ENCODE measurements around the gene RAB11B. TPM values are rescaled to one million over a fixed set of nuclear protein-coding genes. Genes with fewer than 3 reads are reported as not detected.
A peak's percentile ranks its signal among the peaks of the same experiment; 100 is the strongest.

RAB11B gene
- total RNA-seq, 1 experiment from 2014 or later: 140 TPM

DNA sequence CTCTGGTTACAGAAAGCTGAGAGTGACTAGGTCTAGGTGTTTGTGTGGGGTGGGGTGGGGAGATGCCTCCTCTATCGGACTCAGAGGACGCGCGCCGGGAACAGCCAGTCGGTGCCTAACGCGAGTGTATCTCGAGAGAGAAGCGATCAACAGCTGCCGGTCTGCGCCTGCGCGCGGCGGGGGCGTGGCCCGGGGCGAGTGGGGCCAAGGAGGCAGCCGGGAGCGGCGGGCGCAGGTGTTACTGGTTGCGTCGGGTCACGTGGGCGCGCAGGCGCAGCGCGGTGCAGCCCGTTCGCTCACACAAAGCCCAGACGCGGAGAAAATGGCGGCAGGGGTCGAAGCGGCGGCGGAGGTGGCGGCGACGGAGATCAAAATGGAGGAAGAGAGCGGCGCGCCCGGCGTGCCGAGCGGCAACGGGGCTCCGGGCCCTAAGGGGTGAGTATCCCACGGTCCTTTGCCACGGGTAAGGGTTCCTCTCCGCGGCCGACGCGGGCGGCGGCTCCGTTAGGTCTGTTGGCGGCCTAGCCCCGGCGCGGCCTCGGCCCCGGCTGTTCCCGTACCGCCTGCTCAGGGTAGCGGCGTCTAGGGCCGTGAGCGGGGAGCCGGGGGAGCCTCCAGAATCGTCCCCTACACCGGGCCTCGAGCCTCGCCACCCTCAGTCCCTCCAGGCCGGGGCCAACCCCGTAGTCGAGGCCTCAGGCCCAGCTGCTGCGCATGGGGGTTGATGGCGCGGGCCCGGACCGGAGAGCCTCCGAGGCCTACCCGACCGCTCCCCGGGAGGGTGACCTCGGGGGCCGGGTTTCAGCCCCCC lies 54.7 kb downstream of the RAB11B start, which contains the start of gene HNRNPM:
TSS of gene HNRNPM (plus strand) at position 299 of the 811 bp plus-strand sequence. CDS start at position 323, 24 bp downstream.
- intact Hi-C loops (cut with micrococcal nuclease): loop anchor here (10.0 kb wide), 1 partner anchor 90 kb away; no protein-coding TSS in a partner anchor
- BruUV-seq (replicated peaks): no TSS peak
- peaks cover 15 to 18% of the 10 kb centered on the region in 2 experiments for H3K36me3 ChIP-seq (ENCODE audit: control insufficient read depth in 1 of 2, insufficient read depth in 2 of 2, low read length in 2 of 2)
- no peaks in the 10 kb centered on the region for H3K9me2 ChIP-seq (ENCODE audit: insufficient read depth)
- ChIA-PET POLR2A (interaction anchor here (0.9 to 1.9 kb wide), 6 partner anchors 8 to 110 kb away, joined by 3 to 12 read pairs (median 3); partner anchors contain the start of genes ANGPTL4, MARCHF2 and ZNF414), RAD21 (ENCODE audit: low non-redundant PET in 1 of 2, low total read pairs in 2 of 2, uncharacterized antibody in 2 of 2, unreplicated experiment in 2 of 2) (no interaction called here), CTCF (interaction anchor here (1.1 to 1.6 kb wide), 2 partner anchors 31 to 90 kb away, joined by 3 to 9 read pairs; partner anchors contain the start of gene MARCHF2)
- DNase-seq (ENCODE audit: low read depth, low spot score) (peak; percentile 88), ATAC-seq (peak; percentile 94)
- H2AFZ ChIP-seq (ENCODE audit: low read depth, low read length, poor library complexity, severe bottlenecking): peak within 1 kb of the TSS; percentile 37
- H3K27me3 ChIP-seq (ENCODE audit: insufficient read depth, low read length): no peaks in the 10 kb centered on the region
- H3K27ac ChIP-seq (ENCODE audit: low read depth, low read length): peak within 1 kb of the TSS; percentile 98
- peaks cover 22 to 46% of the 10 kb centered on the region in 2 experiments for H3K4me1 ChIP-seq (ENCODE audit: control insufficient read depth in 1 of 2, insufficient read depth in 2 of 2, low read length in 2 of 2)
- H3K4me2 ChIP-seq (ENCODE audit: low read length): peak within 1 kb of the TSS; percentile 71
- peaks cover 51% of the 10 kb centered on the region for H3K79me2 ChIP-seq (ENCODE audit: insufficient read depth, low read length)
- H4K20me1 ChIP-seq (ENCODE audit: insufficient read depth): peaks cover 25% of the 10 kb centered on the region; the same call in 1 of the 2 replicates
- no peaks in the 10 kb centered on the region for H3K9me3 ChIP-seq (ENCODE audit: control insufficient read depth in 1 of 2, insufficient read depth in 1 of 2, low read depth in 1 of 2, low read length in 2 of 2)
- H3K9ac ChIP-seq (ENCODE audit: low read length): peak within 1 kb of the TSS; percentile 99
- peak within 1 kb of the TSS; percentile 65 to 78 for H3K4me3 ChIP-seq (replicated peaks in 1 of 2; ENCODE audit: low read depth in 1 of 2, low read length in 2 of 2)
- TF ChIP-seq JUND (IDR thresholded peaks at IDR 0.05) (no peak), EZH2 (IDR thresholded peaks at IDR 0.05) (no peak), CBX3 (IDR thresholded peaks at IDR 0.05; ENCODE audit: low read depth) (no peak), EGR1 (IDR thresholded peaks at IDR 0.05; ENCODE audit: low read depth) (peak; percentile 81), POLR2AphosphoS5 (IDR thresholded peaks at IDR 0.05; ENCODE audit: low read depth, low read length) (peak; percentile 91), CEBPB (IDR thresholded peaks at IDR 0.05; ENCODE audit: low read depth) (no peak), REST (IDR thresholded peaks at IDR 0.05; ENCODE audit: low read depth) (no peak), SIN3A (IDR thresholded peaks at IDR 0.05; ENCODE audit: low read depth) (peak; percentile 82), ZBTB33 (IDR thresholded peaks at IDR 0.05; ENCODE audit: extremely low read depth, insufficient replicate concordance, low read length) (peak; percentile 77), SRF (IDR thresholded peaks at IDR 0.05; ENCODE audit: low read depth) (no peak), SP1 (IDR thresholded peaks at IDR 0.05; ENCODE audit: low read depth) (peak; percentile 44; the same call in 1 of the 2 replicates), CTCF (IDR thresholded peaks at IDR 0.05 in 2 of 3, conservative IDR thresholded peaks at IDR 0.05 in 1 of 3; ENCODE audit: borderline replicate concordance in 1 of 3, insufficient read depth in 1 of 3, low read depth in 2 of 3, low read length in 2 of 3) (no peak), ZNF274 (IDR thresholded peaks at IDR 0.05; ENCODE audit: low read depth, low read length) (no peak), EZH2phosphoT487 (IDR thresholded peaks at IDR 0.05; ENCODE audit: borderline replicate concordance) (no peak), YY1 (IDR thresholded peaks at IDR 0.05; ENCODE audit: extremely low read depth, insufficient replicate concordance, low read depth, low read length) (peak; percentile 95), ZFX (IDR thresholded peaks at IDR 0.05) (peak; percentile 99), FOSL1 (IDR thresholded peaks at IDR 0.05; ENCODE audit: low read depth) (no peak)
- TF ChIP-seq, protein P1, sequence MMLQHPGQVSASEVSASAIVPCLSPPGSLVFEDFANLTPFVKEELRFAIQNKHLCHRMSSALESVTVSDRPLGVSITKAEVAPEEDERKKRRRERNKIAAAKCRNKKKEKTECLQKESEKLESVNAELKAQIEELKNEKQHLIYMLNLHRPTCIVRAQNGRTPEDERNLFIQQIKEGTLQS (IDR thresholded peaks at IDR 0.05): no peak
